ENCODE data around the gene MAP4K4. TPM values are rescaled to one million over a fixed set of nuclear protein-coding genes. Genes with fewer than 3 reads are reported as not detected.

Gene MAP4K4
- total RNA-seq, 4 donors from 2014 or later: 40.0 to 85.5 (median 59.5) TPM

- Histone ChIP-seq H3K36me3 (peaks cover 0 to 69% of the 10 kb centered on the region in 2 donors), H3K9me3 (no peaks in the 10 kb centered on the region), H3K4me3 (no peak overlapping the region), H3K27ac (no peak overlapping the region), H3K27me3 (no peaks in the 10 kb centered on the region), H3K4me1 (peaks cover 0 to 1% of the 10 kb centered on the region in 2 donors)
- TF ChIP-seq POLR2A (IDR thresholded peaks at IDR 0.05) (no peak), CTCF (IDR thresholded peaks at IDR 0.05 in 4 of 5, conservative IDR thresholded peaks at IDR 0.05 in 1 of 5) (no peak)
- intact Hi-C loops (cut with DNase I; ENCODE audit: low total_unique reads): no loop called here
- in situ Hi-C loops (cut with MboI; ENCODE audit: low sequenced_read_pairs in 4 of 4): loop anchor here (10.0 to 25.0 kb wide), 5 partner anchors 313 to 500 kb away; no protein-coding TSS in a partner anchor
- ATAC-seq (no peak), DNase-seq (no peak)
Observed at GRCh38 chr2:101837354-101837753, 139.8 kb downstream of the MAP4K4 start.

- in situ Hi-C loops (cut with MboI; ENCODE audit: low sequenced_read_pairs in 4 of 4): loop anchor here in 3 of 4 donors (10.0 to 25.0 kb wide), 4 partner anchors 330 to 505 kb away; no protein-coding TSS in a partner anchor
- no peaks in the 10 kb centered on the region for H3K27me3 ChIP-seq
- no peak for ATAC-seq
Observed at GRCh38 chr2:101841679-101842327, 144.3 kb downstream of the MAP4K4 start.

GRCh38 chr2:101842471-101842870, 145.0 kb downstream of the MAP4K4 start:
- H3K27me3 ChIP-seq: no peaks in the 10 kb centered on the region
- intact Hi-C loops (cut with DNase I; ENCODE audit: low total_unique reads): no loop called here
- H3K4me3 ChIP-seq: no peak overlapping the region
- in situ Hi-C loops (cut with MboI; ENCODE audit: low sequenced_read_pairs in 4 of 4): loop anchor here in 3 of 4 donors (10.0 to 25.0 kb wide), 4 partner anchors 330 to 505 kb away; no protein-coding TSS in a partner anchor
- no peak for DNase-seq
- H3K4me1 ChIP-seq: peaks cover 4 to 11% of the 10 kb centered on the region in 2 donors
- no peak for ATAC-seq
- no peak for TF ChIP-seq POLR2A (IDR thresholded peaks at IDR 0.05)
- no peak for TF ChIP-seq CTCF (IDR thresholded peaks at IDR 0.05 in 4 of 5, conservative IDR thresholded peaks at IDR 0.05 in 1 of 5)
- peaks cover 0 to 65% of the 10 kb centered on the region in 2 donors for H3K36me3 ChIP-seq
- peak overlapping the region in 1 of 4 donors; percentile 36 for H3K27ac ChIP-seq
- no peaks in the 10 kb centered on the region for H3K9me3 ChIP-seq

More at GRCh38 chr2:101841679-101842327, 144.3 kb downstream of the MAP4K4 start:
- Histone ChIP-seq H3K4me1 (peaks cover 4 to 11% of the 10 kb centered on the region in 2 donors), H3K27ac (no peak overlapping the region), H3K36me3 (peaks cover 0 to 68% of the 10 kb centered on the region in 2 donors), H3K4me3 (no peak overlapping the region), H3K9me3 (no peaks in the 10 kb centered on the region)
- intact Hi-C loops (cut with DNase I; ENCODE audit: low total_unique reads): no loop called here
- no peak for DNase-seq
- TF ChIP-seq CTCF (IDR thresholded peaks at IDR 0.05 in 4 of 5, conservative IDR thresholded peaks at IDR 0.05 in 1 of 5) (no peak), POLR2A (IDR thresholded peaks at IDR 0.05) (no peak)

- peaks cover 0 to 64% of the 10 kb centered on the region in 2 donors for H3K36me3 ChIP-seq
- TF ChIP-seq POLR2A (IDR thresholded peaks at IDR 0.05) (no peak), CTCF (IDR thresholded peaks at IDR 0.05 in 4 of 5, conservative IDR thresholded peaks at IDR 0.05 in 1 of 5) (no peak)
- H3K4me1 ChIP-seq: peaks cover 4 to 11% of the 10 kb centered on the region in 2 donors
- intact Hi-C loops (cut with DNase I; ENCODE audit: low total_unique reads): no loop called here
- H3K27ac ChIP-seq: peak overlapping the region in 1 of 4 donors; percentile 36
- H3K9me3 ChIP-seq: no peaks in the 10 kb centered on the region
- H3K27me3 ChIP-seq: no peaks in the 10 kb centered on the region
- H3K4me3 ChIP-seq: no peak overlapping the region
- ATAC-seq (peak; percentile 43 to 64), DNase-seq (peak in 1 of 2 donors; percentile 30)
- in situ Hi-C loops (cut with MboI; ENCODE audit: low sequenced_read_pairs in 4 of 4): loop anchor here in 3 of 4 donors (10.0 to 25.0 kb wide), 4 partner anchors 331 to 506 kb away; no protein-coding TSS in a partner anchor
Observed at GRCh38 chr2:101843048-101843447, 145.5 kb downstream of the MAP4K4 start.
